ENCODE measurements around the gene MYO3B. TPM values are rescaled to one million over a fixed set of nuclear protein-coding genes. Genes with fewer than 3 reads are reported as not detected.

Gene MYO3B
- total RNA-seq, 1 donor from 2014 or later: not detected

- peaks cover 11% of the 10 kb centered on the region for H3K4me1 Mint-ChIP-seq (ENCODE audit: low read depth)
- H3K27ac Mint-ChIP-seq: no peak overlapping the region
- no peaks in the 10 kb centered on the region for H3K36me3 Mint-ChIP-seq (ENCODE audit: insufficient read depth)
- H3K4me3 Mint-ChIP-seq (ENCODE audit: low read depth): no peak overlapping the region
- peak; percentile 31 for DNase-seq (ENCODE audit: low spot score, unreplicated experiment)
- no peaks in the 10 kb centered on the region for H3K9me3 Mint-ChIP-seq (ENCODE audit: low read depth)
- H3K27me3 Mint-ChIP-seq: peaks cover 27% of the 10 kb centered on the region
- TF ChIP-seq, protein P1, sequence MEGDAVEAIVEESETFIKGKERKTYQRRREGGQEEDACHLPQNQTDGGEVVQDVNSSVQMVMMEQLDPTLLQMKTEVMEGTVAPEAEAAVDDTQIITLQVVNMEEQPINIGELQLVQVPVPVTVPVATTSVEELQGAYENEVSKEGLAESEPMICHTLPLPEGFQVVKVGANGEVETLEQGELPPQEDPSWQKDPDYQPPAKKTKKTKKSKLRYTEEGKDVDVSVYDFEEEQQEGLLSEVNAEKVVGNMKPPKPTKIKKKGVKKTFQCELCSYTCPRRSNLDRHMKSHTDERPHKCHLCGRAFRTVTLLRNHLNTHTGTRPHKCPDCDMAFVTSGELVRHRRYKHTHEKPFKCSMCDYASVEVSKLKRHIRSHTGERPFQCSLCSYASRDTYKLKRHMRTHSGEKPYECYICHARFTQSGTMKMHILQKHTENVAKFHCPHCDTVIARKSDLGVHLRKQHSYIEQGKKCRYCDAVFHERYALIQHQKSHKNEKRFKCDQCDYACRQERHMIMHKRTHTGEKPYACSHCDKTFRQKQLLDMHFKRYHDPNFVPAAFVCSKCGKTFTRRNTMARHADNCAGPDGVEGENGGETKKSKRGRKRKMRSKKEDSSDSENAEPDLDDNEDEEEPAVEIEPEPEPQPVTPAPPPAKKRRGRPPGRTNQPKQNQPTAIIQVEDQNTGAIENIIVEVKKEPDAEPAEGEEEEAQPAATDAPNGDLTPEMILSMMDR (IDR thresholded peaks at IDR 0.05; ENCODE audit: unreplicated experiment): peak; percentile 71
Measured at GRCh38 chr2:170235860-170236679, 58.1 kb downstream of the MYO3B start.

DNA sequence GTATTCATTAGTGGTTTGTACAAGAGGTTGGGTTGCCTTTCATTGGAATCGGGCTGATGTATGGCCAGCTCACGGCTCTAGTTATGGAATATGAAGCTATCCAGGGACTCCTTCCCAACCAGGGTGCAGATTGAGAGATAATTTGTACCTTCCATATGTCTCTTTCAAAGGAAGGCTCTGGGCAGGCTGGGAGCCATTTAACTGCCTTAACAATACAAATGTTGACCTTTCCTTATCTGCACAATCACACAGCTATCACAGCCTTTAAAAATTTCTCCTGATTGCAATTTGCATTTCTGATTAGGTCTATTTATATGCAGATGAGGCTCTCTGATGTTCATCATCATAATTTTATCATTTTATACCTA, 58.7 kb downstream of the MYO3B start:
- peaks cover 32% of the 10 kb centered on the region for H3K27me3 Mint-ChIP-seq
- H3K36me3 Mint-ChIP-seq (ENCODE audit: insufficient read depth): no peaks in the 10 kb centered on the region
- H3K27ac Mint-ChIP-seq: no peak overlapping the region
- TF ChIP-seq, protein P1 (IDR thresholded peaks at IDR 0.05; ENCODE audit: unreplicated experiment): no peak
- no peak overlapping the region for H3K4me3 Mint-ChIP-seq (ENCODE audit: low read depth)
- no peaks in the 10 kb centered on the region for H3K9me3 Mint-ChIP-seq (ENCODE audit: low read depth)
- DNase-seq (ENCODE audit: low spot score, unreplicated experiment): no peak
- peaks cover 11% of the 10 kb centered on the region for H3K4me1 Mint-ChIP-seq (ENCODE audit: low read depth)

- H3K27me3 Mint-ChIP-seq: peaks cover 34% of the 10 kb centered on the region
- no peaks in the 10 kb centered on the region for H3K36me3 Mint-ChIP-seq (ENCODE audit: insufficient read depth)
- H3K4me1 Mint-ChIP-seq (ENCODE audit: low read depth): peaks cover 11% of the 10 kb centered on the region
- no peak overlapping the region for H3K27ac Mint-ChIP-seq
- no peak for DNase-seq (ENCODE audit: low spot score, unreplicated experiment)
- no peaks in the 10 kb centered on the region for H3K9me3 Mint-ChIP-seq (ENCODE audit: low read depth)
- TF ChIP-seq, protein P1 (IDR thresholded peaks at IDR 0.05; ENCODE audit: unreplicated experiment): no peak
- H3K4me3 Mint-ChIP-seq (ENCODE audit: low read depth): no peak overlapping the region
Measured at GRCh38 chr2:170237572-170238120, 59.7 kb downstream of the MYO3B start.

- Mint-ChIP-seq H3K27me3 (peaks cover 30% of the 10 kb centered on the region), H3K9me3 (ENCODE audit: low read depth) (no peaks in the 10 kb centered on the region), H3K4me3 (ENCODE audit: low read depth) (no peak overlapping the region), H3K36me3 (ENCODE audit: insufficient read depth) (no peaks in the 10 kb centered on the region), H3K4me1 (ENCODE audit: low read depth) (peaks cover 11% of the 10 kb centered on the region), H3K27ac (no peak overlapping the region)
- TF ChIP-seq, protein P1 (IDR thresholded peaks at IDR 0.05; ENCODE audit: unreplicated experiment): no peak
- no peak for DNase-seq (ENCODE audit: low spot score, unreplicated experiment)
Measured at GRCh38 chr2:170238776-170239175, 60.8 kb downstream of the MYO3B start.

- DNase-seq (ENCODE audit: low spot score, unreplicated experiment): no peak
- H3K4me1 Mint-ChIP-seq (ENCODE audit: low read depth): peaks cover 11% of the 10 kb centered on the region
- no peak overlapping the region for H3K27ac Mint-ChIP-seq
- TF ChIP-seq, protein P1 (IDR thresholded peaks at IDR 0.05; ENCODE audit: unreplicated experiment): no peak
- no peaks in the 10 kb centered on the region for H3K9me3 Mint-ChIP-seq (ENCODE audit: low read depth)
- no peak overlapping the region for H3K4me3 Mint-ChIP-seq (ENCODE audit: low read depth)
- no peaks in the 10 kb centered on the region for H3K36me3 Mint-ChIP-seq (ENCODE audit: insufficient read depth)
- peaks cover 24% of the 10 kb centered on the region for H3K27me3 Mint-ChIP-seq
Measured at GRCh38 chr2:170240629-170241028, 62.7 kb downstream of the MYO3B start.

Data from progenitor cell of endocrine pancreas (in vitro differentiated cells).